GM12878 (cell line): ENCODE measurements around the gene PRICKLE4.

Source experiments
- BACH1 ChIP-seq: fragments of 450-650 bp; IDR thresholded peaks from 2 replicates; pipeline ENCODE4 v1.6.1; 2017; ENCODE audit warnings: mild to moderate bottlenecking, borderline replicate concordance
- CTCF ChIP-seq, 3 experiments: IDR thresholded peaks in 2 of 3; conservative IDR thresholded peaks in 1 of 3; 2 replicates each; pipeline ENCODE4 v1.5.1; 2011; ENCODE audit warnings: low read depth in 3 of 3, low read length in 3 of 3, mild to moderate bottlenecking in 3 of 3, control low read depth in 2 of 3, moderate library complexity in 2 of 3, inconsistent platforms in 1 of 3, mixed read lengths in 1 of 3; ENCODE audit not compliant: control insufficient read depth in 2 of 3, insufficient read depth in 1 of 3; ENCODE audit errors: extremely low read depth in 1 of 3
- RFX5 ChIP-seq: IDR thresholded peaks from 2 replicates; pipeline ENCODE4 v1.6.1; 2011; ENCODE audit warnings: low read depth, low read length, improper control_type of control experiment

GRCh38 chr6:41736800-41737555, 43.6 kb upstream of the PRICKLE4 start:
- TF ChIP-seq CTCF (IDR thresholded peaks at IDR 0.05 in 2 of 3, conservative IDR thresholded peaks at IDR 0.05 in 1 of 3; ENCODE audit: control insufficient read depth in 2 of 3, extremely low read depth in 1 of 3, insufficient read depth in 1 of 3, low read depth in 3 of 3, low read length in 3 of 3) (no peak), BACH1 (no peak), RFX5 (no peak)
